IPS-18c (cell line): ENCODE results near the gene SKAP2.

Experiments used
- H3K4me3 ChIP-seq: 2 replicates; pipeline ENCODE4 v1.7.0; 2013; ENCODE audit warnings: low read depth, mild to moderate bottlenecking, low read length, moderate library complexity; ENCODE audit not compliant: insufficient read depth
- H3K9me3 ChIP-seq: one replicate; pipeline ENCODE4 v1.6.1; 2013; ENCODE audit warnings: mild to moderate bottlenecking, low read length, moderate library complexity; ENCODE audit not compliant: control insufficient read depth, insufficient read depth

Gene SKAP2

DNA sequence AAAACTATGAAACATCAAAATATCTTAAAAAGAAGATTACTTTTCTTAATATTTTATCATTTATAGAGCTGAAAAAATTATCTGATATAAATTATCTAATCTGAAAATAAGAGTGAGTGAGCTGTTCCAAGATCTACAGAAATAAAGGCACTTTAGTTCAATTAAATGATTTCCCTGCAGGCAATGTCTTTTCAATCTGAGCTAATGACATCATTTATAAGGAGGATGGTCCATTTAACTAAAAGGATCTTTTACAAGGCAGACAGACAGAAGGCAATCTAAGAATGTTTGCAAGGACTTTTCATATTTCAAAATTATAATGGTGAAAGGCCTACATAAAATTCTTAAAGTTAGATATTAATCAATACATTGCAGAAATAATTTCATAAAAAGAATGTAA is 71.8 kb downstream of the SKAP2 start:
- no peak overlapping the region for H3K4me3 ChIP-seq
- H3K9me3 ChIP-seq = no peaks in the 10 kb centered on the region

DNA sequence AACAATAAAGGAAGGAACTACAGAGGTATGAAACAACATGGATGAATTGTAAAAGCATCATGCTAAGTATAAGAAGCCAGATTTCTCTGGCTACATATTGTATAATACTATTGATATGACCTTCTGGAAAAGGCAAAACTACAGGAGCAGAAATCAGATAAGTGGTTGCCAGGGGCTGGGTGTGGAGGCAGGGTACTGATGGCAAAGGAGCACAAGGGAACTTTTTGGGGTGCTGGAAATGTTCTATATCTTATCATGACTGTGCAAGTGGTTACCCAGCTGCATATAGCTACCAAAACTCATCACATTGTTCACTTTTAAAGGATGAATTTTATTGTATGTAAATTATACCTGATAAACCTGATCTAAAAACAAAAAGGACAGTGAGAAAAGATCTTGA is 72.4 kb downstream of the SKAP2 start:
- Histone ChIP-seq H3K9me3 (no peaks in the 10 kb centered on the region), H3K4me3 (no peak overlapping the region)

DNA sequence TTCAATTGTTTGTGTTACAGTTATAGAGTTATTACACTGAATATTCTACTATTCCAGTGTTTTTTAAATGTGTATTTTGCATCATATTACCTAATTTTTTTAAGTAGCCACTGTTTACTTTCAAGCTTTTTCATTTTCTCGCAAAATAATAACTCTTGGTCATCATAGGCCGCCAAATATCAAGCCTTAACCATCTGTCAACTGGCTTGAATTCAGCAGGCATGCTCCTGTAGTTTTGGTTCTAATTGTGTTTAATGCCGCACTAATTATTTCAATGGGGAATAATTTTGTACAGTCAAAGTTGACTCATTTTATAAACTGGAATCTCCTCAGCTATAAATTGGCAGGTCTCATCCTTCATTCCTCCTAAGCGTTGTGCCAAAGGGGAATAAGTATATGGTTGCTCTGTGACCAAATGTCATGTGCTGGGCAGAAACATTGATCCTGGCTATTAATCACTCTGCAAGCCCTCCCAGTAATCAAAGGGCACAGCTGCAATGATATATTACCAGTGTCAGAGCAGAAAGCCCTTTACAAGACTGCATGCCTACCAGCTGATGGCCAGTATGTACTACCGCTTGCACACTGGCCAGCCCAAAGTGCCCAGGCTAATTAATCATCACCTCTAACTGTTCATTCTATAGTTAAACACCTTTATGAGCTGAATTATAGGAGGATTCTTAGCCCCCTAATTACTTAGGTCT is 74.8 kb downstream of the SKAP2 start:
- H3K4me3 ChIP-seq = no peak overlapping the region
- peaks cover 2% of the 10 kb centered on the region for H3K9me3 ChIP-seq

DNA sequence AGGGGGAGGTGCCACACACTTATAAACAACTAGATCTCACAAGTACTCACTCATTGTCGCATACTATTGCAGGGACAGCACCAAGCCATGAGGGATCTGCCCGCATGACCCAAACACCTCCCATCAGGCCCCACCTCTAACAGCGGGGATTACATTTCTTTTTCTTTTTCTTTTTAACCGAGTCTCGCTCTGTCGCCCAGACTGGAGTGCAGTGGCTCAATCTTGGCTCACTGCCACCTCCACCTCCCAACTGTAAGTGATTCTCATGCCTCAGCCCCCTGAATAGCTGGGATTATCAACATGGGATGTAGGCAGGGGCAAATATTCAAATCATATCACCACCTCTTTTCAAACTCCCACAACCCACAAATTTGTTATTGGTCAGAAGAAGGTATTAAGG is 76.7 kb downstream of the SKAP2 start:
- peaks cover 2% of the 10 kb centered on the region for H3K9me3 ChIP-seq
- H3K4me3 ChIP-seq = no peak overlapping the region

DNA sequence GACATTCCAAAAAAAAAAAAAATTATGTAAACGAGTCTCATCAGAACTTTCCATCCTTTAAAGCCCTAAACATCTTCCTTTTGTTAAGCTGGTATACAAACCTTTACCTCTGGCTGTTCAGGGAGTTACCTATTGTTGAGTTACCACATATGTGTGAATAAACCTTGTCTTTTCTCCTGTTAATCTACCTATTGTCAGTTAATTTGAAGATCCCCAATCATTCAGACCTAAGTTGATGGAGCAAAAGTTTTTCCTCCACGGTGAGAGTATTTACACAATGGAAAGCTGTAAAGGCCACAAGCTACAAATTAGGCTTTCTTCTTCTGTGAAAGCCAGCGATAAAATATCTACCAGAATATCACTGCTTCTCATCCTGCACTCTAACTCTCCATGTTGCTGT is 80.3 kb downstream of the SKAP2 start:
- Histone ChIP-seq H3K4me3 (no peak overlapping the region), H3K9me3 (peaks cover 2% of the 10 kb centered on the region)

DNA sequence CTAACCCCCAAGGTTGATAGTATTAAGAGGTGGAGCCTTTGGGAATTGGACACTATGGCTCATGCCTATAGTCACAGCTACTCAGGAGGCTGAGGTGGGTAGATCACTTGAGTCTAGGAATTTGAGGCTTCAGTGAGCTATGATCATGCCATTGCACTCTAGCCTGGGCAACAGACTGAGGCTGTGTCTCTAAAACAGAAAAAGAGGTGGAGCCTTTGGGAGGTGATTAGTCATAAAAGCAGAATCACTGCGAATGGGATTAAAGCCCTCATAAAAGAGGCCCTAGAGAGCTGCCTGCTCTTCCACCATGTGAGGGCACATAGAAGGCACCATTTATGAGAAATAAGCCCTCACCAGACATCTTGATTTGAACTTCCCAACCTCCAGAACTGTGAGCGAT is 81.9 kb downstream of the SKAP2 start:
- Histone ChIP-seq H3K4me3 (no peak overlapping the region), H3K9me3 (peaks cover 2% of the 10 kb centered on the region)

DNA sequence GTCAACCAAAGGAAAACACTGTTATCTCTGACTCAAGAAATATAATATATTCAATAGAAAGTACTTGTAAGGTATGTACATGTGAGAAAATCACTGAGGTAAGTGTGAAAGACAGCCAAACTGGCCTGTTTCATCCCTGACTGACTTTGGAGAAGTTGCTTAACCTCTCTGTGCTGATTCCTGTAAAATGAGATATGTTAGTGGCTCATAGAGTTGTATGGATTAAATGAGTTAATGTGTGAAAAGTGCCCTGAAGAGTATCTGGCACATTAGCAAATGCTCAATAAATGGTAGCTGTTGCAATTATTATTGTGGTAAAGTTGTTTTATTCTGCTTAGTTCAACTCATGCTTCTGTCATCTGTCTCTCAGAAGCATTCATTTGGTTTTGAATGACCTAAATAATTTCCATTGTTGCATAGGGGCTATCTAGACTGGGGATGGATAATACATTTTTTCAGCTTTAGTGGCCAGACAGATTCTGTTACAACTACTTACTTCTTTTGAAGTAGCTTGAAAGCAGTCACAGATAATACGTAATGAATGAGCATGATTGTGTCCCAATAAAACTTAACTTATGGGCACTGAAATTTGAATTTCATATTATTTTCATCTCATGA is 84.3 kb downstream of the SKAP2 start:
- H3K4me3 ChIP-seq = no peak overlapping the region
- no peaks in the 10 kb centered on the region for H3K9me3 ChIP-seq

DNA sequence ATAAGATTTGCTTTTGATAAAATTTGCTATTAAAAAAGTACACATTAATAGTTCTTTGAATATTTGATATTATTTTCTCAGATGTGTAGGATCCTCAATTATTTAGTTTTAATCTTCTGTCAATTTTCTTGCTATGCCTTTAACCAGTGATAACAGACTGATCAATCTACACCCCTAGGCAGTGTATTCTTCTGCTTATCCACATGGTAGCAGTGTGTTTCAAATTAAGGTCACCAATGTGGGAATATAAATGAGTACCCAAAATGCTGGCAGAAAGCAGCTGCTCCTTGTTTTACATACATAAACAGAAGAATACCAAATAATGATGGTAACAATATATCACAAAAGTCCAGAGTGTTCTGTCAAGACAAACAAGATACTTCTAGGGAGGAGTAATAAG is 87.0 kb downstream of the SKAP2 start:
- Histone ChIP-seq H3K9me3 (no peaks in the 10 kb centered on the region), H3K4me3 (no peak overlapping the region)

DNA sequence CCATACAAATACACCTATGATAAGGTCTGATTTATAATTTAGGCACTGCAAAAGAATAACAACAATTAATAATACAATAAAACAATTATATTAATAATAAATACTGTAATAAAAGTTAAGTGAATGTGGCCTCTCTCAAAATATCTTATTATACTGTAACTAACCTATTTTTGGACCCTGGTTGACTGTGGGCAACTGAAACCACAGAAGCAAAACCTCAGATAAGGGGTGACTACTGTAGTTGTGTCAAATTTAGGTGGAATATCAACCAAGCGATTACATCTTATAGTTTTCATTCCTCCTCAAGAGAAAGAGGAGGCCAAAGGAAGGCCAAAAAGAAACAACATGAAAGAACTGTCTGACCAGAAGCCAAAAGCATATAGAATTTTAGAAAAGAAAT is 103.9 kb downstream of the SKAP2 start:
- H3K9me3 ChIP-seq = no peaks in the 10 kb centered on the region
- H3K4me3 ChIP-seq = no peak overlapping the region

DNA sequence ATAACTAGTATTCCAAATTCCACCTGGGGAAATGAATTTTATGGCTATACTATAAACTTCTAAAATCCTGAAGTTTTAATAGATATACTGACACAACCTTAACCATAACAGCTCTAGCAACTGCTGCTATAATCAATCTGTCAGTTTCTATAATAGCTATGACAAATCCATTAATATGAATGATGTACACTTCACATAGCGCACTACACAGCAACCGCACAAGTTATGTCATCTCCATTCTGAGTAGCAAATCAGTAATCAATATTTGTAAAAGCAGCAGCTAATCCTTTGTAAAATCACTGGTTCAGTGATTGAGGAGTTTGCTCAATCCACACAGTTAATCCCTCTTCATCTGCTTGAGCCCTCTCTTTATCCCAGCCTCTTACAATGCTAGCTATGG is 105.3 kb downstream of the SKAP2 start:
- Histone ChIP-seq H3K9me3 (no peaks in the 10 kb centered on the region), H3K4me3 (no peak overlapping the region)

DNA sequence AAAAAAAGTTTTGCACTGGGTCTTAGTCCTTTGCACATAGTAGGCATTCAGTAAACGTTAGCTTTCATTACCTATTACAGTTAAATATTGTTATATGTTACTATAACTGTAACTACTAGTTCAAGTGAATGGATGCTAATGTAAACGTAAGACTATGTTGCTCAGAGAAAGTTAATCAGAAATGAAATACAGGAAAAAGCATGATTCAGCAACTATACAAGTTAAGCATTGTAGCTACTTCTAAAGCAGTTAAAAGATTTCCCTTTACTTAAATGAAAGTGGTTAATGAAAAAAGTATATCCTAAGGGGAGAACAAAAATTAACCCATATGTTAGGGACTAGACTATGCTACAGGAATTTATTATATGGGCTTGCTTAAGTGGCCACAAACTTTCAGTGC is 121.2 kb downstream of the SKAP2 start:
- Histone ChIP-seq H3K4me3 (no peak overlapping the region), H3K9me3 (no peaks in the 10 kb centered on the region)

DNA sequence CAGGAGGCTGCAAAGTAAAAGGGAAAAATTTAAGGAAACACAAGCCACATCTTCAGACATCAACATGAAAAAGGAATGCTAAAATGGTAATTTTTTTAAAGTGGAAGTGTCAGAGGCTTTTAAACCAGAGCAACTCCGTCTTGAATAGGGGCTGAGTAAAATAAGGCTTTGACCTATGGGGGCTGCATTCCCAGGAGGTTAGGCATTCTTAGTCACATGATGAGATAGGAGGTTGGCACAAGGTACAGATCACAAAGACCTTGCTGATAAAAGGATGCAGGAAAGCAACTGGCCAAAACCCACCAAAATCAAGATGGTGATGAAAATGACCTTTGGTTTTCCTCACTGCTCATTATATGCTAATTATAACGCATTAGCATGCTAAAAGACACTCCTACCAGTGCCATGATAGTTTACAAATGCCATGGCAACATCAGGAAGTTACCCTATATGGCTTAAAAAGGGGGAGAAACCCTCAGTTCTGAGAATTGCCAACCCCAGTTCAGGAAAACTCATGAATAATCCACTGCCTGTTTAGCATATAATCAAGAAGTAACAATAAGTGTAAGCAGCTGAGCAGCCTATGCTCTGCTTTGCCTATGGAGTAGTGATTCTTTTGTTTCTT is 128.3 kb downstream of the SKAP2 start:
- H3K9me3 ChIP-seq = no peaks in the 10 kb centered on the region
- no peak overlapping the region for H3K4me3 ChIP-seq

DNA sequence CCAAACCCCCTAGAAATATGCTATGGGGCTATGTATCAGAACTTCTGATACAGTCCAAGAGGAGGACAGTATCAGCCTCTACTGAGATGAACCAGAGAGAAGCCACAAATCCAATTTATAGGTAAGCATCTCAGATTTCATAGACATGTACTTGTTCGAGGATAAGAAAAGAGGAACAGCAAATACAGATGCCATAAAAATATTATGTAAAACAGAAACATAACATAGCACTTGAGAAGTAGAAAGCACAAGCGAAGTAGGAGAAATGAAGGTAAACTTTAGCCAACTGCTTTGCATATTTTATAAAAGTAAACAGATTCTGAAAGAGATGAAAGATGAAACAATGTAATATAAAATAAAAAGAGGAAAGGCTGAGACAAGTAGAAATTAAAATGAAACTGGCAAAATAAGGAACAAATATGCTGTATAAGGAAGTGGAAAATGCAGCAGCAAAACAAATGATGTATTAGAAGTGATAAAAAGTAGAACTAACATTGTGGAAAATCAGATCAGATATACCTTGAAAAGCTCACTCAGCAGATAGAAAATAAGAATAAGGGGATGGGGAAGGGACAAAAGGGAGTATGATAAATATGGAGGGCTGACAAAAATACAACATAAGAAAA is 135.1 kb downstream of the SKAP2 start:
- no peak overlapping the region for H3K4me3 ChIP-seq
- no peaks in the 10 kb centered on the region for H3K9me3 ChIP-seq

DNA sequence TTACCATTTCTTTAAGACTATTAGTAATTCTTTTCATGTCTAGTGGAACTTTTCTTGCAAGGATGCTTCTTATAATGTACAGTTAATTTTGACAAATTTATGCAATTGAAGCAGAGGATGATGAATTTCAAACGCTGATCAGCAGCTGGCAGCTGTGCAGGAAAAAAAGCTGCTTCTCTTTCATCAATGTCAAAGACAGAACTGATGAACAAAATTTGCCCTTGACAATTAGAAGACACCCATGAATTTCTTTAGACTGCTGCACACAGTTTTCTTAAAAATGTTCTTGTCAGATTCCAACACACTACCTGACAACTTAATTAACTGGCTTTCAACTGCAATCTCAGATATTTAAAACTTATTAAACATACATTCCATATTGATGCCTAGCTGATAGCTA is 138.3 kb downstream of the SKAP2 start:
- H3K9me3 ChIP-seq = no peaks in the 10 kb centered on the region

DNA sequence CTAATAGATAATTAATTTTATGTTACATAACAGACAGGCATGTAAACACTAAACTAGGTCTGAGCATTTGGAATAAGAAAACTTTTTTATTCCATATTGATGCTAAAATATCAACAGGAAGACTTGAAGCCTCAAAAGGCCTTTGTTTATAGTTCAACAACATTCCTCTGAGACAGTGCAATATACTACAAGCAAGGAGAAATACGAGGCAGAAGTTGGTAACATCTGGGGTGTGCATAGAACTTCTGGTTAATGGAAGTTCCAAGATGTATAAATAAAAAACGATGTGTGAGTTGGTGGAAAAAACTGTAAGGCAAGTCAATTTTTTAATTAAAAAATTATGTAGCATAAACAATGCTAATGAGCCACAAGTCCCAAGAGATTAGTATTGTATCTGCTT is 139.6 kb downstream of the SKAP2 start:
- Histone ChIP-seq H3K9me3 (no peaks in the 10 kb centered on the region), H3K4me3 (no peak overlapping the region)

More for the DNA sequence above, 138.3 kb downstream of the SKAP2 start:
- no peak overlapping the region for H3K4me3 ChIP-seq

DNA sequence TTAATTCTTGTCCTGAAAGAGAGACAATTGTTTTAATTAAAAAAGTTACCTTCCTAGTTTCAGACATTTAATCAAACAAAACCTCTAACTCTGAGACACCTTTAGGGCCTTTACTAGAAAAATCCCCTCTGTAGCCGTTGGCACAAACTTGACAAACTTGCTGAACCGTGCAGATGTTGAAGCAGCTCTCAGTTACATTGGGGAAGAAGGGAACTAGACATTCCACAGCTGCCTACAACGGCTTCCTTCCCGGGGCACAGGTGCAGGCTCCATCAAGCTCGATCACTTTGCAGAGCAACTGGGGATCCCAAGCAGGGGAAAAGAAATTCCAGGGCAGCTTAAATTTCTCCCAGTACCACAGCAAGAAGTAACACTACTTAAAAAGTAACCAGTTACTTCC is 141.3 kb downstream of the SKAP2 start:
- Histone ChIP-seq H3K9me3 (no peaks in the 10 kb centered on the region), H3K4me3 (no peak overlapping the region)

DNA sequence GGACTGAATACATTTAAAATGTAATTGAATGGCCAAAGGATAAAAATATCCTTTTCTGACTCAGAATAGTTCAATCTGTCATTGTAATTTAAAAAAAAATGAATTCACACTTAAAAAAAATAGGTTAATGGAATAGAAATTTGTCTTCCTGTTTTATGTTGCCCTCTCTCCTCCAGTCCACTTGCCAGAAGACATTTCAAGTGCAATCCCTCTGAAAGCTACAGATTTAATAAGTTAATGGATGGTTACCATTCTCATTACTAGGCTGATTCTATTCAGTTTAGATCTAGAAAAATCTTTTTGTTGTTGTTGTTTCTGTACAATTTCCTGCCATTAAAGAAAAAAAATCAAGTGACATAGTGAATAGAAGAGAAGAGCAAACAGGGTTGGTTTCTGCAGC is 142.9 kb downstream of the SKAP2 start:
- Histone ChIP-seq H3K9me3 (no peaks in the 10 kb centered on the region), H3K4me3 (no peak overlapping the region)

DNA sequence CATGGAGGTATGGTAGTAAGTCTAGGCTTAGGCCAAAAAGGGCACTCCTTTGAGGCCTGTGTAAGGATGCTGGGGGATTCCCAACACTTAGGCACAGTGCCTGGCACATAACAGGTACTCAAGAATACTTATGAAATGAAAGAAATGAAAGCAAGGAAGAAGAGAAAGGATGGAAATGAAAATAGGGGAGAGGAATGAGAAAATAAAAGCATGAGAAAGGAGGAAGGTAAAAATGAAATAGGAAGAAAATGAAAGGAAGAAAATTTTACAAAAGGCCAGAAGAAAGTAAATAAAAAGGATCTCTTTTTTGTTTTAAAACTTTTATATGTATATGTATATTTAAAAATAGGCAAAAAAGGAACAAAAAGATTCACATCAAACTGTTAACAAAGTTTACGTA is 146.3 kb downstream of the SKAP2 start:
- Histone ChIP-seq H3K4me3 (no peak overlapping the region), H3K9me3 (no peaks in the 10 kb centered on the region)
